Measurements from ENCODE around the gene ADAMTS9.

Gene ADAMTS9

GRCh38 chr3:64718976-64719375 is 31.2 kb upstream of the ADAMTS9 start:
- TF ChIP-seq, protein P1, sequence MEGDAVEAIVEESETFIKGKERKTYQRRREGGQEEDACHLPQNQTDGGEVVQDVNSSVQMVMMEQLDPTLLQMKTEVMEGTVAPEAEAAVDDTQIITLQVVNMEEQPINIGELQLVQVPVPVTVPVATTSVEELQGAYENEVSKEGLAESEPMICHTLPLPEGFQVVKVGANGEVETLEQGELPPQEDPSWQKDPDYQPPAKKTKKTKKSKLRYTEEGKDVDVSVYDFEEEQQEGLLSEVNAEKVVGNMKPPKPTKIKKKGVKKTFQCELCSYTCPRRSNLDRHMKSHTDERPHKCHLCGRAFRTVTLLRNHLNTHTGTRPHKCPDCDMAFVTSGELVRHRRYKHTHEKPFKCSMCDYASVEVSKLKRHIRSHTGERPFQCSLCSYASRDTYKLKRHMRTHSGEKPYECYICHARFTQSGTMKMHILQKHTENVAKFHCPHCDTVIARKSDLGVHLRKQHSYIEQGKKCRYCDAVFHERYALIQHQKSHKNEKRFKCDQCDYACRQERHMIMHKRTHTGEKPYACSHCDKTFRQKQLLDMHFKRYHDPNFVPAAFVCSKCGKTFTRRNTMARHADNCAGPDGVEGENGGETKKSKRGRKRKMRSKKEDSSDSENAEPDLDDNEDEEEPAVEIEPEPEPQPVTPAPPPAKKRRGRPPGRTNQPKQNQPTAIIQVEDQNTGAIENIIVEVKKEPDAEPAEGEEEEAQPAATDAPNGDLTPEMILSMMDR (IDR thresholded peaks at IDR 0.05; ENCODE audit: insufficient read depth, low read depth, low read length, missing control alignments): no peak
- DNase-seq (ENCODE audit: low read depth): no peak

GRCh38 chr3:64717872-64718613 is 30.2 kb upstream of the ADAMTS9 start:
- peak; percentile 7 for DNase-seq (ENCODE audit: low read depth)
- TF ChIP-seq, protein P1 (IDR thresholded peaks at IDR 0.05; ENCODE audit: insufficient read depth, low read depth, low read length, missing control alignments): peak; percentile 36

More at GRCh38 chr3:64718976-64719375, 31.2 kb upstream of the ADAMTS9 start:
- no peak overlapping the region for H3K4me3 ChIP-seq (ENCODE audit: low read length)

GRCh38 chr3:64717411-64717810 is 29.6 kb upstream of the ADAMTS9 start:
- TF ChIP-seq, protein P1 (IDR thresholded peaks at IDR 0.05; ENCODE audit: insufficient read depth, low read depth, low read length, missing control alignments): no peak
- no peak for DNase-seq (ENCODE audit: low read depth)
- no peak overlapping the region for H3K4me3 ChIP-seq (ENCODE audit: low read length)

More at GRCh38 chr3:64717872-64718613, 30.2 kb upstream of the ADAMTS9 start:
- H3K4me3 ChIP-seq (ENCODE audit: low read length): no peak overlapping the region

DNA sequence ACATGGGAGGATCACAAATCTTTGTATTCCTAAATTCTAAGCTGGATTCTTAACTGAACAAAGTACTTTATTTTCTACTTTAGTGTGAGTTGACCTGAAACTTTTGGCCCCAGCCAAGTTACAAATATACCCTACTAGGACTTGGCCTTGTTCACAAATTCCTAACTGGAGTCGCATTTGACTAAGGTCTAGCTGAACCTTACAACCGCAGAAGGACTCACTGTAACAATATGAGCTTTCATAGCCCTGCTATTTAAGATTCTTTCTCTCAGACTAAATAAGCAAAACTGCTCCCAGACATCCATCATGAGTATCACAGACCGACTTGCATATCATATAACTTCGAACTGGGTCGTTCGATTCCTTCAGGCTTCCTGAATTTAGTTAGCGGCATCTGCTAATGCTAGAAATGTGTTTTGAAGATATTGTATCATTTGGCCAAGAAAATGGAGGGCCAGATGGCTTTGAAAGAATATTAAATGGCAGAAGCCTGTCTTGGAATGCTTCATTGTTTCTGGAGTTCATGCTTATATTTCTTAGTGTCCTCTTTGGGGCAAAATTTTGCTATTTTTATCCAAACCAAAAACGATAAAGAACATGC is 28.4 kb upstream of the ADAMTS9 start:
- DNase-seq (ENCODE audit: low read depth): no peak
- TF ChIP-seq, protein P1 (IDR thresholded peaks at IDR 0.05; ENCODE audit: insufficient read depth, low read depth, low read length, missing control alignments): no peak
- no peak overlapping the region for H3K4me3 ChIP-seq (ENCODE audit: low read length)

- no peak overlapping the region for H3K4me3 ChIP-seq (ENCODE audit: low read length)
- no peak for DNase-seq (ENCODE audit: low read depth)
- TF ChIP-seq, protein P1 (IDR thresholded peaks at IDR 0.05; ENCODE audit: insufficient read depth, low read depth, low read length, missing control alignments): no peak
Observed at GRCh38 chr3:64715211-64715982, 27.6 kb upstream of the ADAMTS9 start.

DNA sequence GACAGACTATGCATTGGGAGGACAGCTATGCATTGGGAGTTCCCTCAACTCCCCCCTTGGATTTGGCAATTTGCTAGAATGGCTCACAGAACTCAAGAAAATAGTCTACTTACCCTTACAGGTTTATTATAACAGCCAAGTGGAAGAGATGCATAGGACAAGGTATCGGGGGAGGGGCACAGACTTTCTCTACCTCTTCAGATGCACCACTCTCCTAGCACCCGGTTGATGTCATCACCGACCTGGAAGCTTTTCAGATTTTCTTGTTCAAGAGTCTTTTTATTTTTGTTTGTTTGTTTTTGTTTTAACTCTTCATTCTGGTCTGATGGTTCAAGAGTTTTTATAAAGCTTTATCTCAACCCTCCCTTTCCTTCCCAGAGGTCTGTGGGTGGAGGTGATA is 20.7 kb upstream of the ADAMTS9 start:
- H3K4me3 ChIP-seq (ENCODE audit: low read length): no peak overlapping the region
- no peak for DNase-seq (ENCODE audit: low read depth)
- TF ChIP-seq, protein P1 (IDR thresholded peaks at IDR 0.05; ENCODE audit: insufficient read depth, low read depth, low read length, missing control alignments): no peak

All from epithelial cell of esophagus (primary cell).